H1 (cell line): ENCODE measurements around the gene AMZ1. TPM values are rescaled to one million over a fixed set of nuclear protein-coding genes. Genes with fewer than 3 reads are reported as not detected.

ENCODE experiments used
- CTCF ChIA-PET: fragments of 300-600 bp; sonication (Branson Sonifier 250); formaldehyde crosslinking; loops from one replicate; lab custom pipeline; 2021; ENCODE audit not compliant: partially characterized antibody; lab: Charles Lee
- POLR2A ChIA-PET: fragments of 300-600 bp; sonication (Branson Sonifier 250); formaldehyde crosslinking; loops from one replicate; lab custom pipeline; 2021; ENCODE audit warnings: inconsistent platforms; ENCODE audit not compliant: partially characterized antibody; lab: Charles Lee
- DNase-seq, 2 experiments: peaks; one replicate each; pipeline versions ENCODE4 v3.0.0 to v3.0.0-alpha.2; 2010 to 2022; ENCODE audit warnings: low spot score in 2 of 2, low read depth in 1 of 2, mixed read lengths in 1 of 2
- FAIRE-seq: peaks from 2 replicates; lab custom pipeline; 2011; peaks lifted over from hg19 to GRCh38; lab: Jason Lieb, UNC
- H2AFZ ChIP-seq: 2 replicates; pipeline ENCODE4 v1.8.1; 2012; ENCODE audit warnings: low read length, inconsistent platforms
- H2AK5ac ChIP-seq: 2 replicates; pipeline ENCODE4 v1.6.1; 2013; ENCODE audit warnings: low read depth, low read length
- H2BK120ac ChIP-seq: replicated peaks from 2 replicates; pipeline ENCODE3; 2013; ENCODE audit warnings: low read depth, low read length, inconsistent platforms
- H2BK12ac ChIP-seq: 2 replicates; pipeline ENCODE4 v1.6.1; 2013; ENCODE audit warnings: low read depth, low read length
- H2BK15ac ChIP-seq: 2 replicates; pipeline ENCODE4 v1.6.1; 2013; ENCODE audit warnings: low read length
- H2BK20ac ChIP-seq: 2 replicates; pipeline ENCODE4 v1.6.1; 2013; ENCODE audit warnings: low read length
- H2BK5ac ChIP-seq: 2 replicates; pipeline ENCODE4 v1.6.1; 2013; ENCODE audit warnings: low read depth, low read length
- H3K14ac ChIP-seq: 2 replicates; pipeline ENCODE4 v1.6.1; 2013; ENCODE audit warnings: inconsistent platforms; ENCODE audit not compliant: insufficient read length
- H3K18ac ChIP-seq: 2 replicates; pipeline ENCODE4 v1.6.1; 2013; ENCODE audit warnings: low read length; ENCODE audit errors: extremely low read depth
- H3K23ac ChIP-seq: 2 replicates; pipeline ENCODE4 v1.6.1; 2013; ENCODE audit warnings: inconsistent platforms; ENCODE audit not compliant: insufficient read length
- H3K23me2 ChIP-seq: 2 replicates; pipeline ENCODE4 v1.6.1; 2013; ENCODE audit warnings: low read depth, low read length
- H3K27ac ChIP-seq: 2 replicates; pipeline ENCODE4 v1.6.1; 2011; ENCODE audit warnings: low read depth, low read length, inconsistent platforms
- H3K27me3 ChIP-seq, 4 experiments: replicated peaks in 1 of 4; 1 replicate in 1 of 4; 2 replicates in 3 of 4; pipeline versions ENCODE4 v1.6.1 to v1.8.1; 2011 to 2013; ENCODE audit warnings: low read length in 3 of 4, mild to moderate bottlenecking in 3 of 4, inconsistent platforms in 2 of 4, mixed read lengths in 2 of 4, moderate library complexity in 1 of 4; ENCODE audit not compliant: control insufficient read depth in 3 of 4, insufficient read depth in 3 of 4; ENCODE audit errors: extremely low read depth in 1 of 4
- H3K36me3 ChIP-seq, 4 experiments: 2 replicates each; pipeline versions ENCODE4 v1.6.1 to v1.8.1; 2011 to 2013; ENCODE audit warnings: mild to moderate bottlenecking in 4 of 4, low read length in 3 of 4, moderate library complexity in 2 of 4, control low read depth in 1 of 4, inconsistent platforms in 1 of 4; ENCODE audit not compliant: insufficient read depth in 4 of 4, control insufficient read depth in 2 of 4
- H3K4ac ChIP-seq: replicated peaks from 2 replicates; pipeline ENCODE3; 2013; ENCODE audit warnings: low read length, low read depth, mixed read lengths, inconsistent platforms; ENCODE audit not compliant: insufficient read length
- H3K4me1 ChIP-seq, 4 experiments: replicated peaks in 1 of 4; 1 replicate in 1 of 4; 2 replicates in 3 of 4; pipeline versions ENCODE4 v1.6.1 to v1.8.1; 2011 to 2013; ENCODE audit warnings: low read length in 3 of 4, inconsistent platforms in 2 of 4, mixed read lengths in 1 of 4; ENCODE audit not compliant: insufficient read depth in 4 of 4, control insufficient read depth in 3 of 4
- H3K4me2 ChIP-seq, 2 experiments: 2 replicates each; pipeline versions ENCODE4 v1.6.1 to v1.8.1; 2011 to 2013; ENCODE audit warnings: low read depth in 2 of 2, low read length in 2 of 2, control low read depth in 1 of 2, inconsistent platforms in 1 of 2, mild to moderate bottlenecking in 1 of 2; ENCODE audit not compliant: insufficient read depth in 1 of 2
- H3K4me3 ChIP-seq, 4 experiments: fragments of 200-600, 300-600 bp in 1 of 4; sonication (generic), shearing (Covaris generic), sonication (Bioruptor Twin) in 1 of 4; 2 replicates each; pipeline versions ENCODE4 v1.5.1 to v1.8.1; 2011 to 2016; ENCODE audit warnings: low read length in 4 of 4, low read depth in 3 of 4, control low read depth in 2 of 4, inconsistent platforms in 2 of 4, mild to moderate bottlenecking in 2 of 4, mixed read lengths in 1 of 4, moderate library complexity in 1 of 4; ENCODE audit not compliant: insufficient read depth in 2 of 4; ENCODE audit errors: extremely low read depth in 1 of 4
- H3K56ac ChIP-seq: replicated peaks from 2 replicates; pipeline ENCODE3; 2013; ENCODE audit warnings: low read depth, mild to moderate bottlenecking, mixed read lengths, low read length, inconsistent platforms; ENCODE audit not compliant: insufficient read length
- H3K79me1 ChIP-seq: 2 replicates; pipeline ENCODE4 v1.6.1; 2013; ENCODE audit warnings: low read depth, low read length, control low read depth
- H3K79me2 ChIP-seq, 2 experiments: 2 replicates each; pipeline versions ENCODE4 v1.6.1 to v1.8.1; 2012 to 2013; ENCODE audit warnings: low read length in 2 of 2, mild to moderate bottlenecking in 2 of 2, inconsistent platforms in 1 of 2; ENCODE audit not compliant: insufficient read depth in 2 of 2, control insufficient read depth in 1 of 2
- H3K9ac ChIP-seq, 4 experiments: replicated peaks in 1 of 4; 1 replicate in 1 of 4; 2 replicates in 3 of 4; pipeline versions ENCODE4 v1.6.1 to v1.8.1; 2011 to 2013; ENCODE audit warnings: low read depth in 3 of 4, low read length in 3 of 4, control low read depth in 2 of 4, mild to moderate bottlenecking in 2 of 4, moderate library complexity in 2 of 4, inconsistent platforms in 1 of 4; ENCODE audit errors: extremely low read depth in 1 of 4
- H3K9me3 ChIP-seq, 2 experiments: 2 replicates each; pipeline versions ENCODE4 v1.6.1 to v1.8.1; 2012 to 2013; ENCODE audit warnings: mild to moderate bottlenecking in 2 of 2, moderate library complexity in 2 of 2, control low read depth in 1 of 2, inconsistent platforms in 1 of 2, low read depth in 1 of 2, low read length in 1 of 2, mixed read lengths in 1 of 2; ENCODE audit not compliant: insufficient read depth in 2 of 2
- H4K20me1 ChIP-seq, 2 experiments: replicated peaks in 1 of 2; 2 replicates each; pipeline versions ENCODE3 to v1.8.1; 2011 to 2013; ENCODE audit warnings: inconsistent platforms in 2 of 2, low read length in 2 of 2, mild to moderate bottlenecking in 1 of 2; ENCODE audit not compliant: insufficient read depth in 2 of 2, control insufficient read depth in 1 of 2
- H4K5ac ChIP-seq: 2 replicates; pipeline ENCODE4 v1.6.1; 2013; ENCODE audit warnings: low read length, low read depth, mixed read lengths, inconsistent platforms; ENCODE audit not compliant: insufficient read length
- H4K8ac ChIP-seq: 2 replicates; pipeline ENCODE4 v1.8.0; 2013; ENCODE audit warnings: mild to moderate bottlenecking, moderate library complexity, low read length, inconsistent platforms; ENCODE audit not compliant: insufficient read depth; ENCODE audit errors: extremely low read depth
- H4K91ac ChIP-seq: replicated peaks from 2 replicates; pipeline ENCODE3; 2013; ENCODE audit warnings: low read length, mixed read lengths, inconsistent platforms; ENCODE audit not compliant: insufficient read length
- BCL11A ChIP-seq, 2 experiments: IDR thresholded peaks; one replicate each; pipeline ENCODE4 v1.6.1; 2011; ENCODE audit warnings: low read depth in 2 of 2, low read length in 2 of 2, mild to moderate bottlenecking in 2 of 2
- CBX8 ChIP-seq: fragments of 300-800, 300-1000 bp; sonication (generic); IDR thresholded peaks from 2 replicates; pipeline ENCODE4 v1.7.1; 2016; ENCODE audit warnings: low read depth, low read length, borderline replicate concordance
- CEBPB ChIP-seq: IDR thresholded peaks from 2 replicates; pipeline ENCODE4 v1.6.1; 2012; ENCODE audit warnings: low read depth, low read length
- CREB1 ChIP-seq: IDR thresholded peaks from 2 replicates; pipeline ENCODE4 v1.6.1; 2012; ENCODE audit warnings: inconsistent platforms
- JUN ChIP-seq: IDR thresholded peaks from 2 replicates; pipeline ENCODE4 v1.6.1; 2011; ENCODE audit warnings: low read depth, mild to moderate bottlenecking, improper control_type of control experiment, low read length
- KDM5A ChIP-seq: fragments of 200-600 bp; IDR thresholded peaks from 2 replicates; pipeline ENCODE4 v1.7.1; 2012; ENCODE audit warnings: mild to moderate bottlenecking, low read length, inconsistent platforms, mixed read lengths
- POLR2A ChIP-seq, 2 experiments: IDR thresholded peaks; 1 replicate in 1 of 2; 2 replicates in 1 of 2; pipeline ENCODE4 v1.6.1; 2011; ENCODE audit warnings: low read depth in 2 of 2, low read length in 2 of 2, mild to moderate bottlenecking in 2 of 2; ENCODE audit errors: control extremely low read depth in 1 of 2
- RXRA ChIP-seq: IDR thresholded peaks from 2 replicates; pipeline ENCODE4 v1.6.1; 2011; ENCODE audit warnings: low read depth, mild to moderate bottlenecking, low read length, moderate library complexity; ENCODE audit not compliant: insufficient read depth
- SIRT6 ChIP-seq: IDR thresholded peaks from one replicate; pipeline ENCODE4 v1.7.1; 2012; ENCODE audit warnings: low read length, inconsistent platforms
- SP1 ChIP-seq: IDR thresholded peaks from 2 replicates; pipeline ENCODE4 v1.6.1; 2011; ENCODE audit warnings: low read depth, low read length
- TBP ChIP-seq: IDR thresholded peaks from 2 replicates; pipeline ENCODE4 v1.6.1; 2011; ENCODE audit warnings: low read depth, low read length, improper control_type of control experiment
- YY1 ChIP-seq: IDR thresholded peaks from 2 replicates; pipeline ENCODE4 v1.6.1; 2011; ENCODE audit warnings: low read depth, mild to moderate bottlenecking, low read length
- WGBS, 2 experiments: shearing (Covaris generic) in 1 of 2; methylation state at CpG; one replicate each; pipeline versions ENCODE4 v1.1.6 to v1.1.7; 2013 to 2015; ENCODE audit warnings: low lambda C conversion rate in 2 of 2, mixed read lengths in 2 of 2, inconsistent platforms in 1 of 2, low coverage in 1 of 2, missing lambda C conversion rate in 1 of 2; ENCODE audit not compliant: insufficient replicate concordance in 2 of 2, insufficient coverage in 1 of 2, insufficient read length in 1 of 2; ENCODE audit errors: extremely low coverage in 1 of 2, missing lambda C conversion rate in 1 of 2; 5-methylcytosine and 5-hydroxymethylcytosine counted together
- polyA plus RNA-seq, 7 experiments: library from polyadenylated mRNA; depleted of rRNA in 3 of 7; stranded (reverse) in 5 of 7; unstranded in 2 of 7; fragments of >200 nt in 5 of 7; fragments of 200-250 nt in 2 of 7; gene quantifications; 1 replicate in 5 of 7; 2 replicates in 1 of 7; 4 replicates in 1 of 7; pipeline versions ENCODE4 v1.2.1 to v1.2.3, GENCODE V29; 2011 to 2013; ENCODE audit warnings: missing spikeins in 2 of 7, mixed read lengths in 2 of 7
- total RNA-seq: library from RNA; stranded (reverse); fragmentation: NEBNext Ultra II Directional; extraction: Animal tissue kit (Norgen Biotek cat#: 25700); gene quantifications from 2 replicates; pipeline ENCODE4 v1.2.1, GENCODE V29; 2021

The AMZ1 gene
- total and polyA plus RNA-seq, 2 of the 8 experiments (the other 6 are each of a cell fraction or from before 2014, with no cell fraction given), result 0.59 to 1.4 TPM

DNA sequence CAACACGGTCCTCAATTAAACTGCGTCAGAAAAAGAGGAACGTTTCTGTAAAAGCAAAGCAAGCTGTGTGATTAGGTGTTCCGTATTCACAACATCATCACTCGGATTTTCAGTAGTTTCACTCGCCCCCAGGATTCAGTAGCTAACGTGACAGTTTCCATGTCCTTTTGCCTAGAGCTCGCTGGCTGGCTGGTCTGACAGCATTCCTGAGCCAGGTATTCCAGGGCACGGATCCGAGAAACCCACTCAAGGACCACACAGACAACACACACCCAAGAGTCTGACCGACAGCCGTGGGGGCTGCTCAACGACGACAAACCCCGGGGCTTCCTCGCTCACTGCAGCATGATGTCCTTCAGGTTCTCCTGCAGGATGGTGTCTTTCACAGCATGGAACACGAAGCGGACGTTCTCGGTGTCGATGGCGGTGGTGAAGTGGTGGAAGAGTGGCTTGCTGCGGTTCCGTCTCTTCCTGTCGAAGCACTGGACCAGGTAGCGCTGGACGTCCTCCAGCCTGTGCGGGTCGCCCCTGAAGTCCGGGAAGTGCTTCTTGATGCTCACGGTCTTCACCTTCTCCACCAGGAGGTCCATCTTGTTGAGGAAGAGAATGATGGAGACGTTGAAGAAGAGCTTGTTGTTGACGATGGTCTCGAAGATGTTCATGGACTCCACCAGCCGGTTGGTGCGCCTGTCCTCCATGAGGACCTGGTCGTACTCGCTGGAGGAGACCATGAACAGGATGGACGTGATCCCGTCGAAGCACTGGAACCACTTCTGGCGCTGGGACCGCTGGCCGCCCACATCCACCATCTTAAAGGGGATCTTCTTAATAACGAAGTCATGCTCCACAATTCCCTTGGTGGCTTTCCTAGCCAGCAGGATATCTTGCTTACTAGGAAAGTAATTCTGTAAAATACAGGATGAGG, 43.1 kb downstream of the AMZ1 start:
- Histone ChIP-seq H2BK120ac (no peak overlapping the region), H4K5ac (no peak overlapping the region), H2BK12ac (no peak overlapping the region), H3K9me3 (no peaks in the 10 kb centered on the region), H3K18ac (no peak overlapping the region), H3K23me2 (no peaks in the 10 kb centered on the region), H4K8ac (no peak overlapping the region; the same call in 1 of the 2 replicates), H3K56ac (no peak overlapping the region), H2AFZ (no peak overlapping the region), H3K27me3 (no peaks in the 10 kb centered on the region), H2BK5ac (no peak overlapping the region; the same call in 1 of the 2 replicates), H3K4me2 (no peak overlapping the region), H3K79me2 (peaks cover 0 to 45% of the 10 kb centered on the region in 2 experiments; a peak in 2 of 4 replicates), H3K4me3 (no peak overlapping the region), H3K27ac (no peak overlapping the region), H4K20me1 (peaks cover 11 to 21% of the 10 kb centered on the region in 2 experiments), H3K79me1 (peaks cover 17% of the 10 kb centered on the region), H4K91ac (no peak overlapping the region), H3K4me1 (peaks cover 0 to 12% (median 6%) of the 10 kb centered on the region in 4 experiments; a peak in 4 of 7 replicates), H3K14ac (no peak overlapping the region), H2BK15ac (no peak overlapping the region), H3K23ac (no peak overlapping the region), H2BK20ac (no peak overlapping the region), H3K36me3 (peaks cover 7 to 24% (median 16%) of the 10 kb centered on the region in 4 experiments), H3K9ac (no peak overlapping the region), H2AK5ac (no peak overlapping the region), H3K4ac (no peak overlapping the region)
- CTCF ChIA-PET, result interaction anchor here (0.6 to 5.2 kb wide), 10 partner anchors 12 to 196 kb away, joined by 3 to 27 read pairs (median 3); no protein-coding TSS in a partner anchor
- DNase-seq, result no peak
- WGBS, 2 experiments, result 91% methylated on average over 44 of the region's 45 CpGs; no CpG with 5 or more reads in 1 of the 2 experiments
- TF ChIP-seq SIRT6 (no peak), BCL11A (IDR thresholded peaks at IDR 0.05; ENCODE audit: low read depth in 2 of 2, low read length in 2 of 2) (no peak), CEBPB (no peak), RXRA (no peak), TBP (no peak), YY1 (no peak), CREB1 (no peak), POLR2A (IDR thresholded peaks at IDR 0.05; ENCODE audit: control extremely low read depth in 1 of 2, low read depth in 2 of 2, low read length in 2 of 2) (no peak), CBX8 (no peak), KDM5A (no peak), SP1 (no peak), JUN (no peak)
- no peak for FAIRE-seq
- POLR2A ChIA-PET, result interaction anchor here (1.8 kb wide), 1 partner anchor 12 kb away, joined by 4 read pairs; no protein-coding TSS in a partner anchor
